SK-N-MC (cell line): Measurements from ENCODE around the gene KDELR1.

Source experiments
- EZH2 ChIP-seq: fragments of 200-600 bp; sonication (generic); IDR thresholded peaks from one replicate; pipeline ENCODE4 v1.6.1; 2017; ENCODE audit warnings: antibody characterized with exemption
- FOXP2 ChIP-seq: optimal IDR thresholded peaks from 2 replicates; pipeline ENCODE3; 2011; ENCODE audit warnings: mild to moderate bottlenecking, moderate library complexity; ENCODE audit not compliant: insufficient read depth; ENCODE audit errors: extremely low read length, control extremely low read depth
- POLR2AphosphoS5 ChIP-seq: IDR thresholded peaks from 2 replicates; pipeline ENCODE4 v1.6.1; 2012; ENCODE audit warnings: mild to moderate bottlenecking, low read depth, low read length, borderline replicate concordance

GRCh38 chr19:48344892-48345291, 46.5 kb downstream of the KDELR1 start:
- TF ChIP-seq POLR2AphosphoS5 (no peak), EZH2 (no peak), FOXP2 (no peak)
